COLO829 (cell line): Measurements from ENCODE around the gene CNMD.
A peak's percentile ranks its signal among the peaks of the same experiment; 100 is the strongest.

Experiments
- DNase-seq: peaks from one replicate; pipeline ENCODE4 v3.0.0; 2012; ENCODE audit warnings: low spot score

The CNMD gene

DNA sequence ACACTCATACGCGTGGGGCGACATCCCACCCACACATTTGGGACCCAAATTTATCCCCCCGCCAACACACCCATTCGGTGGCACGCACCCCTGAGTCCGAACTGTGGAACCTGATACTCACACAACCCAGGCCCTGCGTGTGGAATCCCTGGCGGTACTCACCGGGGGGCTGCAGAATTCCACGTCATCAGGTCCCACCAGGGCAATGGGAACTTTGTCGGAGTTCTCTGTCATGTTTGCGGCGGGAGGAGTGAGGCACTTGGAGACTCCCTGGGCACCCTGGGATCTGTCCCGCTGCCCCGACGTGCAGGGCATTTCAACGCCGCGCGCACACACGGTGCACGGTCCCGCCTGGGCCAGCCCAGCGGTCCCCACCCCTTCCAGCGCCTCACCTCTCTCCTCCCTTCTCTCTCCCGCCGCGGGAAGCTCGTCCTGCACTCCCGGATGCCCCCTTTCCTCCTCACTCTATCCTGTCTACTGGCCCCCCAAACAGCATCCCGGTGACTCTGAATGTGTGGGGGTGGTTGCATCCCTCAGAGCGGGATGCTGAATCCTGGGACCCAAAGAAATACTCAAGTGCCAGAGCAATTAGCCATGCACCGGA is at the start of gene CNMD:
CNMD (minus strand) TSS at position 353 of the 604 bp plus-strand sequence; CDS start at position 234, 119 bp downstream.
- no peak for DNase-seq

DNA sequence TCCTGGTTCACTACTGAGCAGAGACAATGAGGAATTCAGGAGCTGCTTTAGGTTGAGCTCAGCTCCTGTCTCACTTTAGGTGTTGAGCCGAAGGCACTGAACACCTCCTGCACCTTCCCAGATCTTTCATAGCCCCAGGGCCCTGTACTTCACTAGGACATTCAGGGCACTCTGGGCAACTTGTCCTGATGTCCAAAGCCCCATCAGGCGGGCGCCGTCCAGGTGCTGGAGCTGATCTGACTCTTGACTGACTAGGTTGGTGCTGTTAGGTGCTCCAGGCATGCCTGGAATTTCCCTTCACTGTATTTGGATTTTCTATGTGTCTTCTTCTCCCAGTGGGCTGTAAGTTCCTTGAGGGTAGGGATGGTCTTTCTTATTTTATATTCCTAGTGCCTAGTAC is 48.4 kb upstream of the CNMD start:
- no peak for DNase-seq

DNA sequence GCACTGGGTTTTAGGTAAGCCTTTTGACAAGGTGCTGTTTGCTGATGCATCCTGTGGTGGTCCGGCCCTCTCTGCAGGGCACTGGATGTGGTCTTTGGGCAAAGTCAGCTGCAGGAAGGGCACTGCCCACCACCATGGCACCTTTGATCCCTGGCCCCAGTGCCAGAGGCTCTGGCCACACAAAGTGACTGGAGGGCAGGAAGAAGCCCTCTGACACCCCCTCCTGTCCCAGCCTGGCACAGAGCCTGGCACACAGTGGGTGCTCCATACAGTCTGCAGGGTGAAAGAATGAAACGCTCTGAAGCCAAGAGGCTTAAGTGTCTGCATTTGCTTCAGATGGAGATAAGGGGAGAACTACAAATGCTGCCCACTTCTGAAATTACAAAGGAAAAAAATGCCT is 47.6 kb upstream of the CNMD start:
- no peak for DNase-seq

DNA sequence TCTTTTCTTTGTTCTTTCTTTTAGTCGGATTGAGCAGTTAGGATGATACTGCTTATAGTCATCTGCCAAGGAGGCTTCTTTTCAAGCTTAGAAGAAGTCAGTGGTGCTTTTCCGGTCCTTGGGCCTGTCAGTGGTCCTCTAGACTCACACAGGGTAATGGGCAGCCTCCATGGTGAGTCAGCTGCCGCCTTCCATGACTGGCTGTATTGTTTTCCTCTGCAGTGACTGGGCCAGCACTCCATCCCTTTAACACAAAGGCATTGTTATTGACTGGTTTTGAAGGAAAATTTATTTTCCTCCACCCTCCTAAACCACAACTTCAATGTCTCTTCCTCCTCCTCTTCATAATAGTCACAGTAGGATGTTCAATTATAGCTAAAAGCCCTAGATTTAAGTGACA is 47.1 kb upstream of the CNMD start:
- DNase-seq, result peak; percentile 90

DNA sequence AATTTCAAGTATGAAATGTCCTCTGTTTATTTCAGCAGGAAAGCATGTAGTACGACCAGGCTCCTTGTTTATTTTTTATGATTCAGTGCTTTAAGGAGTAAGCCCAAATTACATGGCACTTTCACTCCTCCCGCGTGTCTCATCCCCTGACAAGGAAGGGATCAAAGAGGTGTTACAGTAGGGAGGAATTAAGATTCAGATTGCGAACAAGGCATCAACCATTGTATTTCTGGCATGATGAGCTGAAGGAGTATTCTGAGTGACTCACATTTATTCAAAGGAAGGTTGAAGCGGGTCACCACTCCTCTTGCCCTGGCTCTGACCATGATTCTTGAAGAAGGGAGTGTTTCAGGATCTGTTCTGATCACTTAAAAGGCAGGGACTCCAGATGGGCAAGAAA is 46.1 kb upstream of the CNMD start:
- DNase-seq, result no peak

DNA sequence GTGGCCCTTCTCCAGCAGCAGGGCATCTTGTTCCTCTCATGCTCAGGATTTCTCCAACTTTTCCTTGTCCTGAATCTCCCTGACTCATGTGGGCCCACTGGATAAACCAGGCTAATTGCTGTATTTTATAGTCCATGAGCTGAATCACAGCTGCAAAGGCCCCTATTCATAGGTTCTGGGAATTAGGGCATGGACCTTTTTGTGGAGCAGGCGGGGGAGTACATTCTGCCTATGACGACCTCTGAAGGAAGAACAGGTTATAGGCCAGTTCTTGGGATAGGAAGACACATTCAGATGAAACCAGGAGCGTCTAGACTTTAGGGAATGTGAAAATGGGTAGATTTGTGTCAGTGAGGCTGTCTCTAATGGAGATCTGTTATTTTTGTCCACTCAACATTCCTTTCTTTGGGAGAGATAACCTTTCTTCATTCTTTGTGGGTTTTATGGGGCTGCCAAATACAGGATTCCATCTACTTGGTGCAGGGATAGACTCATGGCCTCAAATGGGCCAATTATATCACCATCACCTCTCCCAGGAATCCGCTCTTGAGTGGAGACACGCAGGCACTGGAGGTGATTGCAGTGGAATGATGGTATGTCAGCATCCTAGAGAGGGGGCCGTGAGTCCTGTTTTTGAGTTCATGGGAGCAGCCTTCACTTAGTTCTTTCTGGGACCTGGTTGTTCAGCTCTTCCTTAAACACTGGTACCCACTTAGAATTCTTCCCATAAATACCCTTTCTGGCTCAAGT is 45.1 kb upstream of the CNMD start:
- DNase-seq, result no peak

DNA sequence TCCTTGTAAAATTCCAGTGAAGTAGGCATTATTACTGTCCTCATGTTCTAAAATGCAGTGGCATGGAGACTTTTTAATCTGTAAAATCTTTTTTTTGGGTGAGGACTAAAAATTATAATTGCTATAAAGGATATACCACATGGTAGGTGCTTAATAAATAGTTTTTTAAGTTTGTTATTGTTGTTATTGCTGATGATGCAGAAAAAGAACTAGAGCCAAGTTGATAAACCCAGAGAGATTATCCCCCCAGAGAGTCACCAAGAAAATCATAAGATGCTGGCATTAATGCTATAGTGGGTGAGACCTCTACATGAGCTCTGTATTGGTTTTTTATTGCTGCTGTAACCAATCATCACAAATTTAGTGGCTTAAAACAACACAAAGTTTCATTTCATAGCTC is 44.3 kb upstream of the CNMD start:
- DNase-seq, result no peak

DNA sequence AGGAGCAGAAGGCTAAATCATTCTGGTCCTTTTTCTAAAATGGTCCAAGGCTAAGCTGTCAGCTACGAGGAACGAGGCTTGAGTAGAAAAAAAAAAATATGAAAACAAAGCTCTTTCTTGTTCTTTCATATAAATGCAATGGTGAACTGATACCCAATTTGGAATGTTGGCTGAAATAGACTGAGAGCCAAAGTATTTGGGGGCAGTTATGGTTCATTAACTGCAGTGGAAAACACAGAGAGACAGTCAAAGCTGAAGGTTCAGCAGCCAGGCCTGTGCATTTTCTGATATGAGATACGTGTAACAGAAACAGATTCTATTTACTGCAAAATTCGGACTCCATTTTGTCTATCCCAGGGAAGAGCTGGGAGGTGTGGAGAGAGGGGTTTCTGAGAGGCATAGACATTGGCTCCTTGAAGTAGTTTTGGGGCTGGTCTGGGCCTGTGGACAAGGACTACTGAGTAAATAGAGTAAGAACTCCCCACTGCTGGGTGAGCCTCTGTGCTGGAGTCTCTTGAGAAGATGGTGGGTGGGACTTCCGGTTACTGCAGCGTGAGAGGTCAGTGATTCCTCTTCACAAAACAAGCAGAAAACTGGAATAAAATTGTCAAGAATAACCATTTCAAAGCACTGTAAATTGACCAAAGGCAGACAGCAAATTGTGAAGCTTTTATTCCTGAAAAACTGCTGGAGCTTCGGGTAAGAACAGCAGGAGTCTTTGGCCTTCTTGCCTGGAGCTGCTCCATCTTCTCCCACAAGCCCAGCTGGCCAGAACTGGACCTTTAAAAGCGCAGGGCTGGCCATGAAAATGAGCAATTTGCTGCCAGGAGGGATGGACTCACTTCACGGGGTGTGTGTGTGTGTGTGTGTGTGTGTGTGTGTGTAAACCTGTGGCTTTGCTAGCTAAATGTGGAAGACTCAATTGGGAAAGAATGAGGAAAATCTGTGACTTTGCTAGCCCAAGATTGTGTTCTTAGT is 43.1 kb upstream of the CNMD start:
- DNase-seq, result no peak

DNA sequence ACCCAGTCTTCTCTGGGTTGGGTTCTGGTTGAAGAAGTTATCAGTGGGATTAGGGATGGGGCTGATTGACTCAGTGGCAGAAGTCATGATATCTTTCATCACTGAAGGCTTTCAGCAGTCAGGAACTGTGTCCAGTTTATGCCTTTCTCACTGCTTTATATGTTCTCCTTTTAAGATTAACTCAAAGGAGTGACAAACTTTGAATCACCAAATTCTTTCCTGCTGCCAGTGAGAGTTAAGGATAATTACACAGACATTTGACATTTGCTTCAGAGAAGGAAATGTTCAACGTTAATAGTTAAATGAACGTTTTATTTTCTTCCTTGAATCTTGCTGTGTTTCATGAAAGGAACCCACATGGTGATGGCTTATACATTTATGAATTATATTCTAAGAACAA is 41.0 kb upstream of the CNMD start:
- DNase-seq, result no peak

DNA sequence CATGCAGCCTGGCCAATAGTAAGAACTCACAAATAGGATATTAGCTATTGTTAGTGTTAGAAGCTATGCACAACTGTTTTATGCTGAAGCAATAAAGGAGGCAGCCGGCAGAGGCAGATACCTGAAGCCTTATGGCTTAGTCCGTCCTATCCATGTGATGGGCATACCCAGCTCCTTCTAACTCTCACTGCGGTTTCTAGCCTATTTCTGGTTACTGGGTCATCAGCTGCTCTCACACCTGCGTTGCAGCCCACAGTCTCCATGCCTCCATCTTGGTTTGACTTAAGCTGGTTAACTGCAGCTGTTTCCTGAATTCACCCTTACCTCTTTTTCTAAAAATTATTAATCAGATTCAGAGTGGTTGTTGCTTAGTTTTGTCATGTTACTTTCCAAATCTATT is 40.5 kb upstream of the CNMD start:
- DNase-seq, result no peak

DNA sequence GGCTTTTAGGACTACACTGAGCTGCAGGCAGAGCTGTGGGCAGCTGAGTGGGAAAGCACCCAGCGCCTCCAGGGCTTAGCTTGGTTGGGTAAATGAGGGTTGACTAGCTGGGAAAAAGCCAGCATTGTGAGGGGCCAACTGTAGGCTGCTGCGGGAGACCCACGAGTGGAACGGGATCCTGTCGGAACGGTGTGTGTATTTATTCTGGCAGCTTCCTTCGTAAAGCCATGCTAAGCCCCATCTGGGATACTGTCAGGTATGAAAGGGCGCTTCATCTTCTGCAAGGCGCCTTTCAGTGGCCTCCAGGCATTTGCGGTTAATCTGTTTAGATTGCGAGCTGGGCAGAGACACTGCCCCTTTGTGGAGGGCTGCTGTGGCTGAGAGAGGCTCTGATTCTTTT is 39.5 kb upstream of the CNMD start:
- peak; percentile 89 for DNase-seq

DNA sequence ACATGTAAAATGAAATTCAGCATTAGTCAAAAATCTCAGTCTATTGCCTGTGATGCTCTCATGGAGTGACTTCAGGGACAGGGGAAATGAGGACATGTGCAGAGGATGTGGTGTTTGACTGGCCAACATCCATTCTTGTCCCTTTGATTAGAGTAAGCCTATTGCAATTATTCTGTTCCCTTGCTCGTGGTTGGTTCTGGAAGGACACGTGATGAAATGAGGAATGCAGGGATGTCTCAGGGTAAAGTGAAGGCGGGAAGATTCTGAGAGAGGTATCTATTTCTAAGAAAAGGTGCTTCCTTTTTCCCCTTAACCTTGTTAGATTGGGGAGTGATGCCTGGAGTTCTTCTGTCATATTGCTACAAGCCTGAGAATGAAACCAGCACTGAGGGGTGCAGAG is 37.1 kb upstream of the CNMD start:
- DNase-seq, result no peak

DNA sequence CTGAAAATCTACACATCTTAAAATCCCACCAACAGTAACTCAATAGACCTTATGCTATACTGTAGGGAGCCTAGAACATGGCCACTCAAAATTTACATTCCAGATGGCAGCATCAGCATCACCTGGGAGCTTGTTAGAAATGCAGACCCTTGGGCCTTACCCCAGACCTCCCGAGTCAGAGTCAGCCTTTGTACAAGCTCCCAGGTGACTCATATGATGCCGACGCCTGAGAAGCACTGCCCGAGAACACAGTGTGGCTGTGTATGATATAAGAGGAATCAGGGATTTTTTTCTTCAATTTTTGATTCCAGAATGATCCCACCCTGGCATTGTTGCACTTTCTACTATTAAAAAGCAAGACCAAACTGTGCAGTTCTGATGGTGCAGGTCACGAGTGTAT is 35.9 kb upstream of the CNMD start:
- no peak for DNase-seq

DNA sequence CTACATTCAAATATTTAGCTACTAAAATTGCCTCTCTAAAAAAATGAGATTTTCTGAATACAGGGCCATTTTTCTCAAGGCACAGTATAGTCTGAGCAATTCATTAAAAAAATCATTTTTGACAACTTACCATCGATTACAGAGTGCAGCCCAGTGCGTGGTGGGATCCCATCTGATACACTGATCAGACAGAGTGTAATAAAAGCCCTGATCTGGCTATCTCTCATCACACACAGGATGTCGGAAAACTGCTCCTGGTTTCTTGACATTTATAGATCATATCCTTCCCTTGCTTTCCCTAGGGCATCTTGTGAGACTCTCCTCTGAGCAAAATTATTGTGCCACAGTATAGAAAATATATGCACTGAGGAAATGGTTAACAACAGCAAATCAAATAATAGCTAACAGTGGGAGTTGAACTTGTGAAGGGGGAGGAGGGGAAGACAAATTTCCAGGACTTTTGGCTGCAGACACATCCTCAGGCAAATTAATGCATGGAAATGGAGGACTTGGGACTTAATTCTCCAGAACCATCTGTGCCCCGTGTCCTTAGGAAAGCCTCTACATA is 28.4 kb upstream of the CNMD start:
- no peak for DNase-seq

DNA sequence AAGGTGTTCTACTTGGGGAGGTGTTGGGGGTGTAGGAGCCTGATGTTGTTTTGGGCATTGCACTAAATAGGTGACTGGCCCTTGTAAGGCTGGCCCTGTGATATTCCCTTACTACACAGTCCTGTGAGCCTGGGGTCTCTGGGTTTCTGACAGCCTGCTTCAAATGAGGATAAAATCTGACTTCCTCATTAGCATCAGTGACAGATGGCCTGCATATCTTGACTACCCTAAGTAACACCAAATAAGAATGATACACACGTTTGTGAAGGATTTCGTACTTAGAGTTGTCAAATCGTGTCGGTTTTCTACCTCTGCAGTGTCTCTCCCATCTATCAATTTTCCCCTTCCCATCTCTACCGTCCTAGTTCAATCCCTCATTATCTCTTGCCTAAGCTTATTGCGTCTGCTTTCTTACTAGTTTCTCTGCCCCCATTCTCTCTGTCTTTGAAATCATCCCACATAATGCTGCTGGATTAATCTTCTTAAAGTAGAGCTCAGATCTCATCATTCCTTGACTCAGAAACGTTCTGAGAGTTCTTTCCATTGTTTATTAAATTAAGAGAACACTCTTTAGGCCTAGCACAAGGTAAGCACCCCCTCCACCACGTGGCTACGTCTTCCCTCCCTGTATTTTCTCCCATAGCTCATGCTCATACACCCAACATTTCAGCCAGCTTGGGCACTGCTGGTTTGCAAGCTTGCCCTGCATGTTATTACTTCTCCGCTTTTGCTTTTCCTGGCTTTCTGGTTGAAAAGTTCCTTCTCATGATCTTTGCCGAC is 26.2 kb upstream of the CNMD start:
- DNase-seq, result no peak

DNA sequence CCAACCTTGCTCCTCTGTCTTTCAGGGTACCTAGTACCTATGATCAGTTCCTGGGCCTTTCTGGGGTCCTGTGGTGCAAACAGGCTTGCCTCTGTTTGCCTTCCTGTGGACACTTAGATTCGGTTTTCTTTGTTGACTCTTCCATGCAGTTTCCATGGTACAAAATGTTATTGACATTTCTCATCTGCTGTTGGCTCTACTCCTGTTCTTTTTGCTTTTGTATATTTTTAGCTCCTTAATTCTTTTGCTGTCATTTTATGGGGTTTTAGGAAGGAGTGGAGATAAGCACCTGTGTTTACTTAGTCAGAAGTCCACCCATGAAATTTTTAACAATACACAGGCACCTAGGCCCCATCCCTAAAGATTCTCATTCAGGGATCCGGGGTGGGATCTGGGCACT is 20.5 kb upstream of the CNMD start:
- DNase-seq, result no peak

DNA sequence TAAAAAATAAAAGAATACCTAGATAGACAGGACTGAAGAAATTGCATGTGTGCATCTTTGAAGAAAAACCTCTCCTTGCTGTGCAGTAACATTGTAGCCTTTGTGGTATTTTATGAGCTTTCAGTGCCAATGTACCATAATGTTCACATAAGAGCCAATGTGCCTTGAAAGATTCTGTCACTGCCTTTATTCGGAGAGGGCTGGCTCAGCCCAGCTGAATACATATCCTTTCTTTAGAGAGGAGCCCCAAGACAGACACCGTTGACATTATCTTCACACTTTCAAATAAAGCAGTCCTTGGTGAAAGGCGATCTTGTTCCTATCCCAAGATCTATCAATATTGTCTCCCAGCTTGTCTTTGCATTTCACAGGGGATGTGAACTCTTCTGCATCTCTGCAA is 18.5 kb upstream of the CNMD start:
- no peak for DNase-seq

DNA sequence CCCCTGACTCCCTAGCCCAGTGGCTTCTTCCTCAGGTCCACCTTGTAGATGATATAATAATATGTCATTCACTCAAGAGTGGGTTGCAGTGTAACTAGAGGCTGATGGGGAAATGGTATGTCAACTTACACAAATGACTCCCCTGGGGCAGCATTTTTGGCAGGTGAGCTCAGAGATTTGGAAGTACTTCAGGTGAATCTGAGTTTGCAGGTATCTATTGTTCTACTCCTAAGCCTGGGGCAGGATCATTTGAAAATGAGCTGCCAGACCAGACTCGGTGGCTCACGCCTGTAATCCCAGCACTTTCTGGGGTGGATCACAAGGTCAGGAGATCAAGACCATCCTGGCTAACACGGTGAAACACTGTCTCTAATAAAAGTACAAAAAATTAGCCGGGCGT is 11.6 kb upstream of the CNMD start:
- DNase-seq, result no peak

DNA sequence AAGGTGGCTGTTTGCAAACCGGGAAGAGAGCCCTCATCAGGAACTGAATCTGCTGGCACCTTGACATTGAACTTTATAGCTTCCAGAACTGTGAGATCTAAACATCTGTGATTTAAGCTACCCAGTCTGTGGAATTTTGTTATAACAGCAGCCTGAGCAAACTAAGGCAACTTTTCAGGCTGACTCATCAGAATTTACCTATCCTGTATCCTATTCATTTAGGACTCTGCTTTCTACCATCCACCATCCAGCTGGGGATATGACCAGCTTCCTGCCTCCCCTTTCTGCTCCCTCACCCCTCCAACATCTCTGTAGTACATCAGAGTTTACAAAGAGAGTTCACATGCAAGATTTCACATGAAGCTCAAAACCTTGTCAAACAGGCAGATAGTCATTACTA is 11.1 kb upstream of the CNMD start:
- DNase-seq, result no peak

DNA sequence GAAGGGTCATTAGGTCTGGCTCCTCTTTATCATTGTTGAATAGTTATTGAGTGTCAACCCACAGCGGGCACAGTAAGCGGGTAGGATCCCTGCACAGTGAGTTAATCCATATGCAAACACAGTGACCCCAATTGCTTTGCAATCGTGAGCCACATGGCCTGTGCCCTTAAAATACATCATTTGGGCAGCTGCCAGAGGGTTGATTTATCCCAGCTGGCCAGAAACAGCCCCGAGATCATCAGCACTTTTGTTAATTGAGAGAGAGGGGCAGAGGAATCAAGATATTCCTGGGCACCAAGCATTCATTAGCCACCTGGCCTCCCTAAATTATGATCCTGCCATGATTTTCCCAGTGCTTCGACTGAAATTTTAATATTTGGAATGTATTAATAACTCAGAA is 9.8 kb upstream of the CNMD start:
- DNase-seq, result no peak

DNA sequence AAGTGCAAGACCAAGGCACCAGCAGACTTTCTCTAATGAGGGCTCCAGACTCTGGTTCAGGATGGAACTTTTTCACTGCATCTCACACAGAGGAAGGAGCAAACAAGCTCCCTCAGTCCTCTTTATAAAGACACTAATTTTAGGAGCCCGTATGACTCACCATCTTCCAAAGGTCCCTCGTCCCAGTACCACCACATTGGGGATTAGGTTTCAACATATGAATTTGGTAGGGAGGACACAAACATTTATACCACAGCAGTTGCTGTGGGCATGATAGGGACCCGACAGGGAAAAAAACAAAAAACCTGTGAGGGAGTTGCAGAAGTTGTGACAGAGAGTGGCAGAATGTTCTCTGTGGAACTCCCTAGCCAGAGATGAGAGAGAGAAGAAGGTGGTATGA is 6.5 kb upstream of the CNMD start:
- no peak for DNase-seq

DNA sequence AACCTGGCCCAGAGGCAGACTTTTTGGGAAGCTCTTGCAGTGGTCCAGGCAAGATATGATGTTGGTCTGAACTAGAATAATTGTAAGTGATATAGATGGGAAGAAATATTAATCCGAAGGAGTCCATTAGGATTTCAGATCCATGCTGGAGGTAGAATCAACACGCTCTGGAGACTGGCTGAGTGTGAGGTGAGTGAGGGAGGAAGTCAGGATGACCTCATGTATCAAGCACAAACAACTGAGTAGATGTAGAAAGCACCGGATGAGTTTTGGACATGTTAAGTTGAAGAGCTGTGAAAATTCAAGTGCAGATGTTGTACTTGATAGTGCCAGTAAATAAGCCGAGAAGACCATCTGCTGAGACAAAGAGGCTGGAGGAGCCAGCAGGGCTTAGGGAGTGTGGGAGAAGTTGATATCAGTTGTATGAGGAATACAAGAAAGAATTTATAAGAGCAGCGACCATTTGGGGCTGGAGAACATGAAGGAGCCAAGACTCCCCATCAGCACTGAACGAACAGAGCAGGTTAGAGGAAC is 5.3 kb upstream of the CNMD start:
- DNase-seq, result no peak
